Kidney (tissue), 14 donors: ENCODE measurements around the gene PTPRU. TPM values are rescaled to one million over a fixed set of nuclear protein-coding genes. Genes with fewer than 3 reads are reported as not detected.

Experiments
- DNase-seq, 5 donors: peaks; one replicate each; pipeline ENCODE4 v3.0.0-alpha.2; 2013 to 2020
- FAIRE-seq: peaks from 2 replicates; lab custom pipeline; 2012; peaks lifted over from hg19 to GRCh38; lab: Jason Lieb, UNC
- H3K27ac ChIP-seq, 2 donors: one replicate each; pipeline ENCODE4 v1.7.0; 2013; ENCODE audit warnings: low read depth in 2 of 2, low read length in 2 of 2, inconsistent platforms in 1 of 2
- H3K27me3 ChIP-seq: one replicate; pipeline ENCODE4 v1.7.1; 2013; ENCODE audit warnings: low read length, inconsistent platforms; ENCODE audit not compliant: control insufficient read depth, insufficient read depth
- H3K36me3 ChIP-seq, 3 donors: one replicate each; pipeline versions ENCODE4 v1.7.0 to v1.7.1; 2013; ENCODE audit warnings: low read length in 3 of 3, control low read depth in 1 of 3, inconsistent platforms in 1 of 3; ENCODE audit not compliant: insufficient read depth in 3 of 3, control insufficient read depth in 2 of 3
- H3K4me1 ChIP-seq, 3 donors: one replicate each; pipeline versions ENCODE4 v1.7.0 to v1.7.1; 2013; ENCODE audit warnings: low read length in 3 of 3, inconsistent platforms in 1 of 3, low read depth in 1 of 3; ENCODE audit not compliant: control insufficient read depth in 2 of 3, insufficient read depth in 2 of 3
- H3K4me3 ChIP-seq, 3 donors: one replicate each; pipeline versions ENCODE4 v1.7.0 to v1.8.1; 2013; ENCODE audit warnings: low read length in 3 of 3, control low read depth in 1 of 3, inconsistent platforms in 1 of 3
- H3K9ac ChIP-seq, 3 donors: one replicate each; pipeline versions ENCODE4 v1.7.0 to v1.7.1; 2013; ENCODE audit warnings: low read length in 3 of 3, control low read depth in 1 of 3, inconsistent platforms in 1 of 3
- H3K9me3 ChIP-seq, 3 donors: one replicate each; pipeline versions ENCODE4 v1.7.0 to v1.7.1; 2013; ENCODE audit warnings: low read length in 3 of 3, control low read depth in 1 of 3, inconsistent platforms in 1 of 3; ENCODE audit not compliant: control insufficient read depth in 2 of 3, insufficient read depth in 1 of 3
- intact Hi-C: fragments of 100-400 bp; cut with DNase I; formaldehyde crosslinking; loops from one replicate; pipeline ENCODE4 v1.11.1; 2022
- polyA plus RNA-seq: library from polyadenylated mRNA; stranded (reverse); fragments of 350-450 nt; fragmentation: Illumina TruSeq; extraction: RNeasy Lipid Tissue Mini Kit (QIAGEN cat#74804); gene quantifications from one replicate; pipeline ENCODE4 v1.2.3, GENCODE V29; 2014; ENCODE audit warnings: low read depth, low replicate concordance; ENCODE audit not compliant: insufficient read depth
- total RNA-seq: library from RNA; stranded (reverse); fragmentation: NEBNext Ultra II Directional; extraction: Animal tissue kit (Norgen Biotek cat#: 25700); gene quantifications from one replicate; pipeline ENCODE4 v1.2.1, GENCODE V29; 2021
- TF ChIP-seq, protein P1 (sequence below): IDR thresholded peaks from 3 replicates; pipeline ENCODE4 v1.5.1; 2012; ENCODE audit warnings: mild to moderate bottlenecking, moderate library complexity, borderline replicate concordance; ENCODE audit not compliant: insufficient read depth; ENCODE audit errors: extremely low read depth
- donor health status: control.
- donor health status: control.
- donor health status: control.
- donor health status: control.
- donor health status: control.
- donor health status: DM: yes; HTN: yes; CAD: no.
- donor health status: Normal renal cell carcinoma (clear cell type).

The PTPRU gene
- total and polyA plus RNA-seq, 2 donors from 2014 or later = 3.7 to 53.6 TPM

DNA sequence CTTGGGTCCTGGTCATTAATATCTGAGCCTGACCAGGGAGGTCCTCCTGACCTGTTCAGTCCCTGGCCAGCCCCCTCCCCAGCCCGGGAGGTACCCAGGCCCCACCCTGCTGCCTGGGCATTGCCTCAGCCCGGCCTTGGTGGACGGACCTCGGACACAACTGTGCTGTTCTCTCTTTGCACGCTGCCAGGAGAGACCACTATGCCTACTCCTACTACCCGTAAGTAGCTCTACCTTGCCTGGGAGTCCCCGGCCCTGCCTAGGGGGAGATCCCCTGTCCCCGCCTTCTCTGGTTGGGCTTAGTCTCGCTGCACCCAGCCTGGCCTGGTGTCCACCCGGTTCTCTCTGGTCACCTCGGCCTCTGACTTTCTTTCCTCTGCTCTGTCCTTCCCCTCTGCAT is 53.2 kb downstream of the PTPRU start:
- FAIRE-seq = no peak
- Histone ChIP-seq H3K9ac (no peak overlapping the region), H3K4me3 (no peak overlapping the region), H3K9me3 (no peaks in the 10 kb centered on the region), H3K27ac (no peak overlapping the region), H3K4me1 (no peaks in the 10 kb centered on the region), H3K36me3 (no peaks in the 10 kb centered on the region), H3K27me3 (no peaks in the 10 kb centered on the region)
- no peak for DNase-seq
- intact Hi-C loops = no loop called here
- TF ChIP-seq, protein P1, sequence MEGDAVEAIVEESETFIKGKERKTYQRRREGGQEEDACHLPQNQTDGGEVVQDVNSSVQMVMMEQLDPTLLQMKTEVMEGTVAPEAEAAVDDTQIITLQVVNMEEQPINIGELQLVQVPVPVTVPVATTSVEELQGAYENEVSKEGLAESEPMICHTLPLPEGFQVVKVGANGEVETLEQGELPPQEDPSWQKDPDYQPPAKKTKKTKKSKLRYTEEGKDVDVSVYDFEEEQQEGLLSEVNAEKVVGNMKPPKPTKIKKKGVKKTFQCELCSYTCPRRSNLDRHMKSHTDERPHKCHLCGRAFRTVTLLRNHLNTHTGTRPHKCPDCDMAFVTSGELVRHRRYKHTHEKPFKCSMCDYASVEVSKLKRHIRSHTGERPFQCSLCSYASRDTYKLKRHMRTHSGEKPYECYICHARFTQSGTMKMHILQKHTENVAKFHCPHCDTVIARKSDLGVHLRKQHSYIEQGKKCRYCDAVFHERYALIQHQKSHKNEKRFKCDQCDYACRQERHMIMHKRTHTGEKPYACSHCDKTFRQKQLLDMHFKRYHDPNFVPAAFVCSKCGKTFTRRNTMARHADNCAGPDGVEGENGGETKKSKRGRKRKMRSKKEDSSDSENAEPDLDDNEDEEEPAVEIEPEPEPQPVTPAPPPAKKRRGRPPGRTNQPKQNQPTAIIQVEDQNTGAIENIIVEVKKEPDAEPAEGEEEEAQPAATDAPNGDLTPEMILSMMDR = no peak

DNA sequence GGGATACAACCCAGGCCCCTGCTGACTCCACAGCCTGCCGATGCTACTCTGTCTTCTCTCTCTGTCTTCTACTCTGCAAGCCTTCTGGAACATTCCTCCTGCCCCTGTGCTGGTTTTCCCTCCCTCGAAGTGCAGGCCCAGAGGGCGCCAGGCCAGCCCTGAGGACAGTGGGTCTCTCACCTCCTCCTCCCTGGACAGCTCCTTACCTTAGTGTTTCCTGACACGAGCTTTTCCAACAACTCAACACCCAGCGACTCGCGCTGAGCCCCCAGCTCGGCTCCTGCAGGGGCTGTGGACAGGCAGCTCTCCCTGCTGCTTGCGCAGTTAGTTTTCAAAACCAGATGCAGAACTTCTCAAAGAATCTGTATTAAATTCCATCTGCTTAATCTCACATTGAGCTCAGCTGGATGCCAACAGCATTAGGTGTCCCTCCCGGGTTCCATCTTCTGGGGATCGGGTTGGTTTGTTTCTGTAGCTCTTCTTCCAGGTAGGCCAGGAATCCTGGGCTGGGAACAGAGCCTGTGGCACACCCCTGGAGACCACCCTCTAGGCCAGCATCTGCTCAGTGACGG is 54.2 kb downstream of the PTPRU start:
- TF ChIP-seq, protein P1 = no peak
- H3K4me1 ChIP-seq = no peaks in the 10 kb centered on the region
- no peak overlapping the region for H3K9ac ChIP-seq
- no peaks in the 10 kb centered on the region for H3K9me3 ChIP-seq
- no peak overlapping the region for H3K27ac ChIP-seq
- H3K36me3 ChIP-seq = no peaks in the 10 kb centered on the region
- no peak overlapping the region for H3K4me3 ChIP-seq
- no peaks in the 10 kb centered on the region for H3K27me3 ChIP-seq
- no peak for DNase-seq
- no peak for FAIRE-seq
- intact Hi-C loops = no loop called here

DNA sequence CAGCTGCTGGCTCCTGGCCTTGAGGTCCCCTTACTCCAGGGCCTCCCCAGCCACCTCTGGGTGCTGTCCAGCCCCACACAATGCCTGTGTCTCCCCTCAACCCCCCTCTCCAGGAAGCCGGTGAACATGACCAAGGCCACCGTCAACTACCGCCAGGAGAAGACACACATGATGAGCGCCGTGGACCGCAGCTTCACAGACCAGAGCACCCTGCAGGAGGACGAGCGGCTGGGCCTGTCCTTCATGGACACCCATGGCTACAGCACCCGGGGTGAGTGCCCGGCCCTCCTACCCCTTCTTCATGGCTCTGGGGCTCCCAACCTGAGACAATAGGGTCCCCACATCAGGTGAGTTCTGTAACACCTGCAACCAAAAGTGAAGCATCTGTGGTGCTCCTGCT is 55.4 kb downstream of the PTPRU start:
- H3K9me3 ChIP-seq = no peaks in the 10 kb centered on the region
- no peaks in the 10 kb centered on the region for H3K27me3 ChIP-seq
- no peak overlapping the region for H3K27ac ChIP-seq
- TF ChIP-seq, protein P1 = no peak
- H3K9ac ChIP-seq = no peak overlapping the region
- DNase-seq (no peak), FAIRE-seq (no peak)
- no peaks in the 10 kb centered on the region for H3K4me1 ChIP-seq
- no peak overlapping the region for H3K4me3 ChIP-seq
- no peaks in the 10 kb centered on the region for H3K36me3 ChIP-seq
- intact Hi-C loops = no loop called here

DNA sequence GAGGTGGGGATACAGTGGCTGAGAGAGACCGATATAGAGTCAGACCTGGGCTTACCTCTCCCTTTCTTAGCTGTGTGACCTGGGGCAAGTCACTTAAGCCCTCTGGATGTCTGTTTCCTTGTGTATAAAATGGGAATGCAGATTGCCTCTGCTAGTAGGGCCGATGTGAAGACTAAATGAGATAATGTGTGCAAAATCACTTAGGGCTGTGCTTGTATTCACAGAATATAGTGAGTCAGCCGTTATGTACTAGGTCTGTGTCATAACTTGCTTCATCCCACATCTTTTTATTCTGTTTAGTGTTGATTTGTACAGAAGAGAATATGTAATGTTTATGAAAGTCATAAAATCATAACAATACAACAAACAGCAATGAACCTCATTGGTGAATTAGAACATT is 56.0 kb downstream of the PTPRU start:
- no peak for DNase-seq
- no peaks in the 10 kb centered on the region for H3K4me1 ChIP-seq
- TF ChIP-seq, protein P1 = no peak
- no peak overlapping the region for H3K27ac ChIP-seq
- intact Hi-C loops = no loop called here
- no peaks in the 10 kb centered on the region for H3K27me3 ChIP-seq
- no peak overlapping the region for H3K9ac ChIP-seq
- no peak overlapping the region for H3K4me3 ChIP-seq
- H3K36me3 ChIP-seq = no peaks in the 10 kb centered on the region
- H3K9me3 ChIP-seq = no peaks in the 10 kb centered on the region
- no peak for FAIRE-seq
